Measurements from ENCODE around the gene SEPTIN5.

Gene SEPTIN5

DNA sequence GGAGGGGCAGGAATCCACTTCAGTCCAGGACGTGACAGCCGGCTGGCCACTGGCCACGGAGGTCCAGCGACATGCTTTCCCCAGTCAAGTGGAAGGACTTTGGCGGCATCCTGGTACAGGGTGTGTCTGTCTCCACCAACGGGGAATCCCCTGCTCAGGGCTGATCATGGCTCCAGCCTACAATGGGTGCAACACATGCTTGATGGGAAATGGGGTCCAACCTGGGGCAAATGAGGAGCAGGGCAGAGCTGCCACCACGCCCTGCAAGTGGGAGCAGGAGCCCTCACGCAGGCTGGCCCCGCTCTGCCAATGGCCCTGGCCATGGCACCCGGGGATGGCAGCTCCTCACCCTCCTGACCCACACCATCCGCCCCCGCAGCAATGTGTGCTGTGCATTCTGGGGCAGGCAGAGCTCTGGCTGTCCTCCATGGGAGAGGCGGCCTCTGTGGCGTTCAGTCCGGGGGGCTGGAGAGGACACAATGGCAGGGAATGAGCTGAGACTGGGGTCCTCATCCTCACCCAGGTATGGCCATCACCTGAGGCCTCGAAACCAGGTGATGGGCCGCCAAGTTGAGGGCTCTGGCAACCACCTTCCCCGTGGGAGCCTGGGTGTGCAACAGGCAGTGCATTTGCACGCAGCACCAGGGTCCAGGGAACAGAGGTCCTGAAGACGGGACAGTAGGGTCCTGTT lies 5.8 kb upstream of the SEPTIN5 start:
- Histone ChIP-seq H3K9ac (ENCODE audit: low read length) (no peak overlapping the region), H4K20me1 (ENCODE audit: low read depth, low read length) (no peaks in the 10 kb centered on the region), H3K27ac (ENCODE audit: low read depth, low read length) (no peak overlapping the region), H3F3A (ENCODE audit: insufficient read depth) (no peaks in the 10 kb centered on the region), H3K4me3 (ENCODE audit: insufficient read depth, low read length, poor library complexity, severe bottlenecking) (no peak overlapping the region), H3K36me3 (ENCODE audit: low read length) (no peaks in the 10 kb centered on the region), H3K9me3 (ENCODE audit: insufficient read depth, low read length) (no peaks in the 10 kb centered on the region), H2AFZ (ENCODE audit: low read depth, low read length, severe bottlenecking) (no peak overlapping the region), H3K79me2 (ENCODE audit: insufficient read depth, low read length) (no peaks in the 10 kb centered on the region), H3K4me2 (ENCODE audit: low read depth, low read length, poor library complexity, severe bottlenecking) (no peak overlapping the region), H3K27me3 (ENCODE audit: low read length) (no peaks in the 10 kb centered on the region), H3K9me2 (replicated peaks; ENCODE audit: insufficient read depth, low read length) (no peaks in the 10 kb centered on the region)
- TF ChIP-seq EZH2phosphoT487 (conservative IDR thresholded peaks at IDR 0.05; ENCODE audit: low read length) (no peak), CTCF (IDR thresholded peaks at IDR 0.05; ENCODE audit: insufficient read depth, low read length, poor library complexity, severe bottlenecking) (no peak)

GRCh38 chr22:19709063-19709769 lies 5.1 kb upstream of the SEPTIN5 start:
- Histone ChIP-seq H3K36me3 (ENCODE audit: low read length) (no peaks in the 10 kb centered on the region), H3K27ac (ENCODE audit: low read depth, low read length) (no peak overlapping the region), H3K4me3 (ENCODE audit: insufficient read depth, low read length, poor library complexity, severe bottlenecking) (no peak overlapping the region), H3K9me3 (ENCODE audit: insufficient read depth, low read length) (no peaks in the 10 kb centered on the region), H3K9me2 (replicated peaks; ENCODE audit: insufficient read depth, low read length) (no peaks in the 10 kb centered on the region), H4K20me1 (ENCODE audit: low read depth, low read length) (no peaks in the 10 kb centered on the region), H3K79me2 (ENCODE audit: insufficient read depth, low read length) (no peaks in the 10 kb centered on the region), H2AFZ (ENCODE audit: low read depth, low read length, severe bottlenecking) (no peak overlapping the region), H3K27me3 (ENCODE audit: low read length) (no peaks in the 10 kb centered on the region), H3K9ac (ENCODE audit: low read length) (no peak overlapping the region), H3K4me2 (ENCODE audit: low read depth, low read length, poor library complexity, severe bottlenecking) (no peak overlapping the region), H3F3A (ENCODE audit: insufficient read depth) (no peaks in the 10 kb centered on the region)
- TF ChIP-seq CTCF (IDR thresholded peaks at IDR 0.05; ENCODE audit: insufficient read depth, low read length, poor library complexity, severe bottlenecking) (no peak), EZH2phosphoT487 (conservative IDR thresholded peaks at IDR 0.05; ENCODE audit: low read length) (no peak)

DNA sequence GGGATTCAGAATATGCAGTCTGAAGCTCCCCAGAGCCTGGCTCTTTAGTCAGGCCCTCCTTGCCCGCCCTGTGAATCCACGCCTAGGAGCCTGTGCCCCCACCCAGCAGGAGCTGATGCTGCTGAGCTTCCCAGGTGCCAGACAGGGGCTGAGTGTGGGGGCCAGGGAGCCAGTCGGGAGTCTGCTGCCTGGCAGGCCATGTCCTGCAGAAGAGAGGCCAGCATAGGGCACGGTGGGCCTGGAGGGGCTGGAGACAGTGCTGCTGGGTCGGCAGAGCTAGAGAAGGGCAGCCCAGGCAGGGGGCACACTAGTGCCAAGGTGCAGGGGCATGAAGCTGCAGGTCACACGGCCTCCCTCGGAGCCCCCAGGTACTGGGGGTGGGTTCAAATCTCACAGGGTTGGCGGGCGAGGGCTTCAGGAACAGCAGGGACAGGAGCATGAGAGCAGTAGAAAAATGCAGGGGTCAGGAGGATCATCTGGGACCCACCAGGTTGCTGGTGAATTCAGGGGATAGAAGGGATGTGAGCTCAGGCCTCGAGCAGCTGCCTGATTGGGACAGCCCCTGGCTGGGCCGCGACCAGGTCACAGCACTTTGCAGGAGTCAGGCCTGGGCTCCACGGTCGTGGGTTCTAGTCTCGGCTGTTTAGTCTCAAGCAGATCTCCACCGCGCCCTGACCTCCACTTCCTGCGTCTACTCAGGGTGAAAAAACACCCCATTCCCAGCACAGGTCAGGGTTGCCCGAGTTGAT lies 4.1 kb upstream of the SEPTIN5 start:
- Histone ChIP-seq H3K36me3 (ENCODE audit: low read length) (no peaks in the 10 kb centered on the region), H3K4me2 (ENCODE audit: low read depth, low read length, poor library complexity, severe bottlenecking) (no peak overlapping the region), H3K27ac (ENCODE audit: low read depth, low read length) (no peak overlapping the region), H3K9ac (ENCODE audit: low read length) (no peak overlapping the region), H4K20me1 (ENCODE audit: low read depth, low read length) (no peaks in the 10 kb centered on the region), H2AFZ (ENCODE audit: low read depth, low read length, severe bottlenecking) (no peak overlapping the region), H3K9me2 (replicated peaks; ENCODE audit: insufficient read depth, low read length) (no peaks in the 10 kb centered on the region), H3K9me3 (ENCODE audit: insufficient read depth, low read length) (no peaks in the 10 kb centered on the region), H3K27me3 (ENCODE audit: low read length) (no peaks in the 10 kb centered on the region), H3F3A (ENCODE audit: insufficient read depth) (no peaks in the 10 kb centered on the region), H3K4me3 (ENCODE audit: insufficient read depth, low read length, poor library complexity, severe bottlenecking) (no peak overlapping the region), H3K79me2 (ENCODE audit: insufficient read depth, low read length) (no peaks in the 10 kb centered on the region)
- TF ChIP-seq CTCF (IDR thresholded peaks at IDR 0.05; ENCODE audit: insufficient read depth, low read length, poor library complexity, severe bottlenecking) (no peak), EZH2phosphoT487 (conservative IDR thresholded peaks at IDR 0.05; ENCODE audit: low read length) (no peak)

Measured in SU-DHL-6 (cell line).